OCI-LY7 (cell line): Measurements from ENCODE around the gene BORCS6. TPM values are rescaled to one million over a fixed set of nuclear protein-coding genes. Genes with fewer than 3 reads are reported as not detected.
A peak's percentile ranks its signal among the peaks of the same experiment; 100 is the strongest.

Source experiments
- BruUV-seq: library from RNA; stranded (reverse); fragments of 400-500 nt; replicated peaks from 2 replicates; lab custom pipeline; 2021; lab: Mats Ljungman, UMichigan
- CTCF ChIA-PET: fragments of 300-600 bp; sonication (Branson Sonifier 250); formaldehyde crosslinking; loops from one replicate; lab custom pipeline; 2022; ENCODE audit warnings: antibody characterized with exemption; ENCODE audit not compliant: unreplicated experiment; lab: Charles Lee
- POLR2A ChIA-PET: fragments of 300-600 bp; sonication (Branson Sonifier 250); formaldehyde crosslinking; loops from one replicate; lab custom pipeline; 2022; ENCODE audit warnings: antibody characterized with exemption; lab: Charles Lee
- DNase-seq: peaks from one replicate; pipeline ENCODE4 v3.0.0-alpha.2; 2015; ENCODE audit warnings: low spot score
- H2AFZ ChIP-seq: fragments of 200-600 bp; sonication (generic), shearing (Covaris generic); 2 replicates; pipeline ENCODE4 v1.6.1; 2014; ENCODE audit warnings: mild to moderate bottlenecking, antibody characterized with exemption, low read length, moderate library complexity
- H3K27ac ChIP-seq: fragments of 200-600 bp; sonication (generic); 2 replicates; pipeline ENCODE4 v1.5.1; 2014; ENCODE audit warnings: mixed run types, low read depth, mild to moderate bottlenecking, moderate library complexity, low read length, inconsistent platforms; ENCODE audit not compliant: poor library complexity, severe bottlenecking
- H3K36me3 ChIP-seq: fragments of 200-600 bp; sonication (generic); 2 replicates; pipeline ENCODE4 v1.6.1; 2014; ENCODE audit warnings: mild to moderate bottlenecking, antibody characterized with exemption, low read length, moderate library complexity, mixed read lengths; ENCODE audit not compliant: insufficient read depth
- H3K4me1 ChIP-seq: fragments of 200-600 bp; sonication (generic); 2 replicates; pipeline ENCODE4 v1.5.1; 2014; ENCODE audit warnings: mild to moderate bottlenecking, low read length; ENCODE audit not compliant: insufficient read depth, poor library complexity, severe bottlenecking
- H3K4me2 ChIP-seq: fragments of 200-600 bp; sonication (generic); 2 replicates; pipeline ENCODE4 v1.6.1; 2014; ENCODE audit warnings: mild to moderate bottlenecking, low read length
- H3K4me3 ChIP-seq: fragments of 200-600 bp; sonication (generic); 2 replicates; pipeline ENCODE4 v1.5.1; 2014; ENCODE audit warnings: mild to moderate bottlenecking, low read depth, low read length; ENCODE audit not compliant: poor library complexity, severe bottlenecking
- H3K79me2 ChIP-seq: fragments of 200-600 bp; sonication (generic); 2 replicates; pipeline ENCODE4 v1.6.1; 2016; ENCODE audit warnings: low read depth, mild to moderate bottlenecking, low read length, moderate library complexity, mixed read lengths; ENCODE audit not compliant: insufficient read depth
- H3K9me2 ChIP-seq: fragments of 200-600 bp; sonication (generic); 2 replicates; pipeline ENCODE4 v1.6.1; 2016; ENCODE audit warnings: mild to moderate bottlenecking, low read length, mixed read lengths; ENCODE audit not compliant: insufficient read depth
- H3K9me3 ChIP-seq: fragments of 200-600 bp; sonication (generic); 2 replicates; pipeline ENCODE4 v1.6.1; 2014; ENCODE audit warnings: mild to moderate bottlenecking, mixed run types, low read length, mixed read lengths
- H4K20me1 ChIP-seq: fragments of 200-600 bp; sonication (generic); 2 replicates; pipeline ENCODE4 v1.6.1; 2014; ENCODE audit warnings: mild to moderate bottlenecking, antibody characterized with exemption, low read length, moderate library complexity, mixed read lengths; ENCODE audit not compliant: insufficient read depth
- EZH2phosphoT487 ChIP-seq: fragments of 200-600 bp; sonication (generic); IDR thresholded peaks from 2 replicates; pipeline ENCODE4 v1.6.1; 2018; ENCODE audit warnings: low read depth, borderline replicate concordance, mild to moderate bottlenecking, mixed run types, antibody characterized with exemption, low read length, moderate library complexity, mixed read lengths
- intact Hi-C: fragments of 100-400 bp; cut with micrococcal nuclease; formaldehyde crosslinking; loops from one replicate; pipeline ENCODE4 v1.10.0; 2022; ENCODE audit not compliant: unreplicated experiment
- total RNA-seq, 2 experiments: library from RNA; depleted of rRNA in 1 of 2; stranded (reverse); fragments of >200 nt in 1 of 2; shearing (Covaris generic) in 1 of 2; gene quantifications; 2 replicates each; pipeline ENCODE4 v1.2.3, GENCODE V29; 2014 to 2022
- TF ChIP-seq, protein P1 (sequence below): fragments of 200-600 bp; sonication (generic); conservative IDR thresholded peaks from 2 replicates; pipeline ENCODE4 v1.5.1; 2014; ENCODE audit warnings: mild to moderate bottlenecking, antibody characterized with exemption, low read length, moderate library complexity, mixed read lengths

BORCS6 gene
- total RNA-seq, 2 experiments from 2014 or later = 12.7 to 13.9 TPM

GRCh38 chr17:8209907-8210760 lies 20.2 kb upstream of the BORCS6 start, which contains the start of gene AURKB:
AURKB (minus strand) TSS chr17:8210575; CDS start chr17:8210224, 351 bp downstream.
- Histone ChIP-seq H3K9me2 (no peaks in the 10 kb centered on the region), H4K20me1 (peaks cover 3% of the 10 kb centered on the region; the same call in 1 of the 2 replicates), H3K36me3 (peaks cover 46% of the 10 kb centered on the region), H3K9me3 (no peaks in the 10 kb centered on the region), H3K4me2 (peak within 1 kb of the TSS; percentile 100), H2AFZ (peak within 1 kb of the TSS; percentile 72), H3K4me1 (peaks cover 19% of the 10 kb centered on the region), H3K27ac (peak within 1 kb of the TSS; percentile 88), H3K4me3 (peak within 1 kb of the TSS; percentile 92), H3K79me2 (peaks cover 38% of the 10 kb centered on the region)
- peak; percentile 96 for DNase-seq
- no peak for TF ChIP-seq EZH2phosphoT487
- TF ChIP-seq, protein P1, sequence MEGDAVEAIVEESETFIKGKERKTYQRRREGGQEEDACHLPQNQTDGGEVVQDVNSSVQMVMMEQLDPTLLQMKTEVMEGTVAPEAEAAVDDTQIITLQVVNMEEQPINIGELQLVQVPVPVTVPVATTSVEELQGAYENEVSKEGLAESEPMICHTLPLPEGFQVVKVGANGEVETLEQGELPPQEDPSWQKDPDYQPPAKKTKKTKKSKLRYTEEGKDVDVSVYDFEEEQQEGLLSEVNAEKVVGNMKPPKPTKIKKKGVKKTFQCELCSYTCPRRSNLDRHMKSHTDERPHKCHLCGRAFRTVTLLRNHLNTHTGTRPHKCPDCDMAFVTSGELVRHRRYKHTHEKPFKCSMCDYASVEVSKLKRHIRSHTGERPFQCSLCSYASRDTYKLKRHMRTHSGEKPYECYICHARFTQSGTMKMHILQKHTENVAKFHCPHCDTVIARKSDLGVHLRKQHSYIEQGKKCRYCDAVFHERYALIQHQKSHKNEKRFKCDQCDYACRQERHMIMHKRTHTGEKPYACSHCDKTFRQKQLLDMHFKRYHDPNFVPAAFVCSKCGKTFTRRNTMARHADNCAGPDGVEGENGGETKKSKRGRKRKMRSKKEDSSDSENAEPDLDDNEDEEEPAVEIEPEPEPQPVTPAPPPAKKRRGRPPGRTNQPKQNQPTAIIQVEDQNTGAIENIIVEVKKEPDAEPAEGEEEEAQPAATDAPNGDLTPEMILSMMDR = no peak
- ChIA-PET CTCF (interaction anchor here (0.5 to 1.0 kb wide), 4 partner anchors 12 to 771 kb away, joined by 3 to 4 read pairs (median 3); no protein-coding TSS in a partner anchor), POLR2A (interaction anchor here (0.5 to 7.7 kb wide), 12 partner anchors 9 to 90 kb away, joined by 3 to 75 read pairs (median 5); partner anchors contain the start of genes BORCS6, PFAS and SLC25A35)
- intact Hi-C loops = loop anchor here (1.0 to 5.0 kb wide), 4 partner anchors 12 to 90 kb away; partner anchors contain the start of genes CTC1 and PFAS
- TSS peak; percentile 92 for BruUV-seq

GRCh38 chr17:8206536-8206935 lies 16.6 kb upstream of the BORCS6 start:
- no peaks in the 10 kb centered on the region for H3K9me2 ChIP-seq
- H4K20me1 ChIP-seq = peaks cover 3% of the 10 kb centered on the region; the same call in 1 of the 2 replicates
- intact Hi-C loops = no loop called here
- no peaks in the 10 kb centered on the region for H3K9me3 ChIP-seq
- H2AFZ ChIP-seq = no peak overlapping the region
- H3K4me3 ChIP-seq = no peak overlapping the region
- DNase-seq = no peak
- TF ChIP-seq, protein P1 = no peak
- peaks cover 19% of the 10 kb centered on the region for H3K4me1 ChIP-seq
- peaks cover 38% of the 10 kb centered on the region for H3K79me2 ChIP-seq
- POLR2A ChIA-PET = interaction anchor here (7.7 kb wide), 1 partner anchor 14 kb away, joined by 75 read pairs; the partner anchor contains the start of gene BORCS6
- peaks cover 73% of the 10 kb centered on the region for H3K36me3 ChIP-seq
- H3K4me2 ChIP-seq = no peak overlapping the region
- CTCF ChIA-PET = no interaction called here
- H3K27ac ChIP-seq = no peak overlapping the region
- no TSS peak for BruUV-seq
